Measurements from ENCODE around the gene ITGB8. TPM values are rescaled to one million over a fixed set of nuclear protein-coding genes. Genes with fewer than 3 reads are reported as not detected.

ITGB8 gene
- total RNA-seq, 3 donors from 2014 or later (not counting 1 experiment from before 2014, with no cell fraction given), result 0.39 to 12.8 TPM; not detected in 1

DNA sequence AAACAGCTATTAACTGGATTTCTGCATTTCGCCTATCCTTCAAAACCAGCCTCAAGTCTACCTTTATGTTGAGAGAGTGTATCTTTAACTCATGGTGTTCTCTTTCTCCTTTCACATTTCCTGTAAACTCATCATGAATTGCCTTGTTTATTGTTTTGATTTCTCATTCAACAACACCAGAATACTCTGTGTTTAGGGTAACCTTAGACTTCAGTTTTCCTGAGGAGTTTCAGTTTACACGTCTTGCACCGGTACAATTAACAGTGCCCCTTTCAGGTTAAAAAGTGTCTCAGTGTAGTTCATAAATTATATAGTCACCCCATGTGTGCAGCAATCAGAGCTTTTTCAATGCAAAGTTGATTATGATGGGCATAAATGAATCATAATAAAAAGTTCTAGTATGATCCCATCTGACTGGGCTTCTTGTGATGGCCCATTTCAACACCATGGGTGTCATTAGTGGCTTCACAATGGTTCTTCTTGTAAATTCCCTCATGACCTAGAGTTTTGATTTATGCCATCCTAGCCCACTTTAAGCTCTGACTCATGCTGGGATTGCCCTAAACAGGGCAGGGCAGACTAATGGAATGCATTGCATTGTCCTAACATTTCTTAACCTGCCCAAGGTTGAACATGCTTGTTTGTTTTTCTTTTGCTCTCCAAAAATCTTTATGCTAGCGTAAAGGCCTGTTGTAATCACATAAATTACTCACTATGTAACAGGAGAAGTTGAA lies 22.0 kb downstream of the ITGB8 start:
- Histone ChIP-seq H3K27me3 (ENCODE audit: control insufficient read depth, insufficient read depth, low read length) (no peaks in the 10 kb centered on the region), H3K4me3 (ENCODE audit: low read length) (no peak overlapping the region), H3K9me3 (ENCODE audit: control insufficient read depth, insufficient read depth, low read length) (no peaks in the 10 kb centered on the region), H3K4me1 (ENCODE audit: control insufficient read depth, insufficient read depth, low read length) (no peaks in the 10 kb centered on the region), H3K27ac (ENCODE audit: low read length) (no peak overlapping the region), H3K36me3 (ENCODE audit: control insufficient read depth, insufficient read depth, low read length) (no peaks in the 10 kb centered on the region)
- Mint-ChIP-seq H3K4me3 (no peak overlapping the region), H3K27ac (no peak overlapping the region), H3K4me1 (no peaks in the 10 kb centered on the region), H3K27me3 (ENCODE audit: low read depth in 2 of 2) (no peaks in the 10 kb centered on the region), H3K9me3 (no peaks in the 10 kb centered on the region), H3K36me3 (no peaks in the 10 kb centered on the region)
- WGBS (ENCODE audit: insufficient coverage), result no CpG with 5 or more reads among the region's 4 CpGs
- TF ChIP-seq, protein P1, sequence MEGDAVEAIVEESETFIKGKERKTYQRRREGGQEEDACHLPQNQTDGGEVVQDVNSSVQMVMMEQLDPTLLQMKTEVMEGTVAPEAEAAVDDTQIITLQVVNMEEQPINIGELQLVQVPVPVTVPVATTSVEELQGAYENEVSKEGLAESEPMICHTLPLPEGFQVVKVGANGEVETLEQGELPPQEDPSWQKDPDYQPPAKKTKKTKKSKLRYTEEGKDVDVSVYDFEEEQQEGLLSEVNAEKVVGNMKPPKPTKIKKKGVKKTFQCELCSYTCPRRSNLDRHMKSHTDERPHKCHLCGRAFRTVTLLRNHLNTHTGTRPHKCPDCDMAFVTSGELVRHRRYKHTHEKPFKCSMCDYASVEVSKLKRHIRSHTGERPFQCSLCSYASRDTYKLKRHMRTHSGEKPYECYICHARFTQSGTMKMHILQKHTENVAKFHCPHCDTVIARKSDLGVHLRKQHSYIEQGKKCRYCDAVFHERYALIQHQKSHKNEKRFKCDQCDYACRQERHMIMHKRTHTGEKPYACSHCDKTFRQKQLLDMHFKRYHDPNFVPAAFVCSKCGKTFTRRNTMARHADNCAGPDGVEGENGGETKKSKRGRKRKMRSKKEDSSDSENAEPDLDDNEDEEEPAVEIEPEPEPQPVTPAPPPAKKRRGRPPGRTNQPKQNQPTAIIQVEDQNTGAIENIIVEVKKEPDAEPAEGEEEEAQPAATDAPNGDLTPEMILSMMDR (IDR thresholded peaks at IDR 0.05), result no peak
- no peak for DNase-seq
- intact Hi-C loops (cut with micrococcal nuclease), result no loop called here
- no peak for ATAC-seq

DNA sequence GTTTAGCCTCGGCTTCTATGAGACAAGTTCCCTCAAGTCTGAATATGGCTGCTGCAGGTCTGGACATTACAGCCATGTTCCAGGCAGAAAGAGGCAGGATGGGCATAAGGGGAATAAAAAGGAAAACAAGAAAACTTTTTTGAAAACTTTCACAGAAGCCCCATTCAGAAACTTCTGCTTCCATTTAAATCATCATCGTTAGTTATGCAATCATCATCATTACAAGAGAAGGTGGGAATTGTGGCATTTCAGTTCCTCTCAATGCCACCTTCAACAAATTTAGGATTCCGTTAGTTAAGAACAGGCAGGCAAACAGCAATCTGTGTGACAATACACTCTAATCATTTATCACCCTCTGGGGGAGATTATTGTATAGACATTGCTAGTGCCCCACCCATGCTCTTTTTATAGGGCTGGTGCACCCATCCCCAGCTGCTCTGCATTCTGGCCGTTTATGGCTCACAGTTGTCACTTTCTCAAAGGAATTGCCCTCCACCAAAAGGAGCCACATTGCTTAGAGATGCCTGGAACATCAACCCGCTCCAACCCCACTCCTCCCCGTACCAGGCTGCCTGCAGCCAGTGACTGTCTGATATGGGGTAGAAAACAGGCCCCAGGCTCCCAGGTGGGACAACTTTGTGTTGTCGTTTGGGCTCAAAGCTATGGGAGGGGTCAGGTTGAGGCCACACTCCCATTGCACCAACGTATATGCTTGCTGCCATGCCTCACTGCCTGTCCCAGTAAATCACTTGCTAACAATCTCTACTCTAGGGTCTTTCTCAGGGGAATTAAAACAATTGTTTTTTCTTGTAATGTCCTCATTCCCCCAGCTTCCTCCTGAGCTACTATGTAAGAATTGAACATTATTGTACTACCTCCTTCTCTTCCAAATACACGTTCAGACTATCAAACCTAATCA lies 24.2 kb downstream of the ITGB8 start:
- Mint-ChIP-seq H3K36me3 (no peaks in the 10 kb centered on the region), H3K9me3 (peaks cover 0 to 2% of the 10 kb centered on the region in 2 donors), H3K27ac (no peak overlapping the region), H3K4me3 (no peak overlapping the region), H3K27me3 (ENCODE audit: low read depth in 2 of 2) (no peaks in the 10 kb centered on the region), H3K4me1 (no peaks in the 10 kb centered on the region)
- TF ChIP-seq, protein P1 (IDR thresholded peaks at IDR 0.05), result no peak
- intact Hi-C loops (cut with micrococcal nuclease), result no loop called here
- H3K27me3 ChIP-seq (ENCODE audit: control insufficient read depth, insufficient read depth, low read length), result no peaks in the 10 kb centered on the region
- H3K27ac ChIP-seq (ENCODE audit: low read length), result no peak overlapping the region
- ATAC-seq (peak in 1 of 3 donors; percentile 21), DNase-seq (no peak)
- H3K4me3 ChIP-seq (ENCODE audit: low read length), result no peak overlapping the region
- H3K9me3 ChIP-seq (ENCODE audit: control insufficient read depth, insufficient read depth, low read length), result no peaks in the 10 kb centered on the region
- WGBS (ENCODE audit: insufficient coverage), result 75% methylated on average over 7 of the region's 9 CpGs
- H3K36me3 ChIP-seq (ENCODE audit: control insufficient read depth, insufficient read depth, low read length), result no peaks in the 10 kb centered on the region
- no peaks in the 10 kb centered on the region for H3K4me1 ChIP-seq (ENCODE audit: control insufficient read depth, insufficient read depth, low read length)

DNA sequence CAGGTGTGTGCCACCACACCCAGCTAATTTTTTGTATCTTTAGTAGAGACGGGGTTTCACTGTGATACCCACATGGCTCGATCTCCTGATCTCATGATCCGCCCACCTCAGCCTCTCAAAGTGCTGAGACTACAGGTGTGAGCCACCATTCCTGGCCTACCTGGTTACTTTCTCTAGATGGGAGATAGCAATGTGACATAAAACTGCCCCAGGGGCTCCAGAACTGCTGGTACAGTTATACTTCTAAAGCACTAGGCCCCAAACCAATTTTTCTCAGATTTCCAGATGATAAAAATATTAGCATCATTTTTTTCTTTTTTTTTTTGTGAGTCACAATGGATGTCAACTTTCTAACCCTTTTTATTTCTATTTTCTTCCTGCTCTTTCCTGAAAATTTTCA lies 27.4 kb downstream of the ITGB8 start:
- intact Hi-C loops (cut with micrococcal nuclease), result no loop called here
- Mint-ChIP-seq H3K36me3 (no peaks in the 10 kb centered on the region), H3K4me1 (no peaks in the 10 kb centered on the region), H3K27ac (no peak overlapping the region), H3K27me3 (ENCODE audit: low read depth in 2 of 2) (no peaks in the 10 kb centered on the region), H3K9me3 (peaks cover 0 to 4% of the 10 kb centered on the region in 2 donors), H3K4me3 (no peak overlapping the region)
- TF ChIP-seq, protein P1 (IDR thresholded peaks at IDR 0.05), result no peak
- Histone ChIP-seq H3K36me3 (ENCODE audit: control insufficient read depth, insufficient read depth, low read length) (no peaks in the 10 kb centered on the region), H3K4me3 (ENCODE audit: low read length) (no peak overlapping the region), H3K9me3 (ENCODE audit: control insufficient read depth, insufficient read depth, low read length) (no peaks in the 10 kb centered on the region), H3K27me3 (ENCODE audit: control insufficient read depth, insufficient read depth, low read length) (no peaks in the 10 kb centered on the region), H3K27ac (ENCODE audit: low read length) (no peak overlapping the region), H3K4me1 (ENCODE audit: control insufficient read depth, insufficient read depth, low read length) (no peaks in the 10 kb centered on the region)
- WGBS (ENCODE audit: insufficient coverage), result 91% methylated on average over 3 of the region's 3 CpGs
- ATAC-seq, result no peak
- DNase-seq, result no peak
